ENCODE results near the gene SOX1. TPM values are rescaled to one million over a fixed set of nuclear protein-coding genes. Genes with fewer than 3 reads are reported as not detected.

The SOX1 gene
- polyA plus RNA-seq, 1 of the 3 experiments (the other 2 are of a cell fraction), result not detected

- no peaks in the 10 kb centered on the region for H3K4me1 ChIP-seq (ENCODE audit: control insufficient read depth in 1 of 2, insufficient read depth in 2 of 2, low read depth in 1 of 2, low read length in 1 of 2)
- DNase-seq, result no peak
- H3K4me2 ChIP-seq, result no peak overlapping the region
- H2AFZ ChIP-seq (ENCODE audit: low read depth), result no peak overlapping the region
- H3K27ac ChIP-seq (ENCODE audit: low read depth in 2 of 2, low read length in 1 of 2), result no peak overlapping the region
- no peaks in the 10 kb centered on the region for H3K79me2 ChIP-seq (ENCODE audit: insufficient read depth)
- H3K9ac ChIP-seq, result no peak overlapping the region
- H3K27me3 ChIP-seq (ENCODE audit: insufficient read depth), result peaks cover 97% of the 10 kb centered on the region
- no peaks in the 10 kb centered on the region for H4K20me1 ChIP-seq (ENCODE audit: insufficient read depth)
- TF ChIP-seq EP300 (IDR thresholded peaks at IDR 0.05; ENCODE audit: borderline replicate concordance in 1 of 2, low read depth in 1 of 2, low read length in 1 of 2) (no peak), MAX (IDR thresholded peaks at IDR 0.05; ENCODE audit: low read depth) (no peak), ELF1 (IDR thresholded peaks at IDR 0.05) (no peak), NRF1 (IDR thresholded peaks at IDR 0.05; ENCODE audit: low read depth, low read length) (no peak), ZBTB33 (IDR thresholded peaks at IDR 0.05; ENCODE audit: borderline replicate concordance, low read depth) (no peak), GATA2 (CRISPR knock-in tag; IDR thresholded peaks at IDR 0.05) (no peak), RCOR1 (IDR thresholded peaks at IDR 0.05; ENCODE audit: low read length) (no peak), TCF12 (IDR thresholded peaks at IDR 0.05) (no peak), TEAD4 (IDR thresholded peaks at IDR 0.05; ENCODE audit: borderline replicate concordance, insufficient read depth) (no peak), PBX3 (IDR thresholded peaks at IDR 0.05) (no peak), RAD21 (IDR thresholded peaks at IDR 0.05; ENCODE audit: low read length) (no peak), IRF3 (IDR thresholded peaks at IDR 0.05; ENCODE audit: low read depth, low read length) (no peak)
- ChIA-PET POLR2A (no interaction called here), CTCF (interaction anchor here (0.6 kb wide), 1 partner anchor 12 kb away, joined by 4 read pairs; no protein-coding TSS in a partner anchor)
- no peaks in the 10 kb centered on the region for H3K36me3 ChIP-seq (replicated peaks in 1 of 2; ENCODE audit: control insufficient read depth in 1 of 2, insufficient read depth in 2 of 2, low read length in 1 of 2)
- WGBS (ENCODE audit: low lambda C conversion rate), result 0% methylated on average over 5 of the region's 11 CpGs
- no peaks in the 10 kb centered on the region for H3K9me3 ChIP-seq
- no peak overlapping the region for H3K4me3 ChIP-seq (ENCODE audit: low read depth in 2 of 2, low read length in 1 of 2)
- H3F3A ChIP-seq (replicated peaks; ENCODE audit: insufficient read depth), result no peaks in the 10 kb centered on the region
- no peaks in the 10 kb centered on the region for H3K9me2 ChIP-seq
These were observed 8.5 kb upstream of the SOX1 start for GRCh38 chr13:112058519-112058873.

- Histone ChIP-seq H4K20me1 (ENCODE audit: insufficient read depth) (no peaks in the 10 kb centered on the region), H3K4me2 (no peak overlapping the region), H3K79me2 (ENCODE audit: insufficient read depth) (no peaks in the 10 kb centered on the region), H3K4me1 (ENCODE audit: control insufficient read depth in 1 of 2, insufficient read depth in 2 of 2, low read depth in 1 of 2, low read length in 1 of 2) (no peaks in the 10 kb centered on the region), H3K9me2 (no peaks in the 10 kb centered on the region), H3K9ac (no peak overlapping the region), H3F3A (replicated peaks; ENCODE audit: insufficient read depth) (no peaks in the 10 kb centered on the region), H3K36me3 (replicated peaks in 1 of 2; ENCODE audit: control insufficient read depth in 1 of 2, insufficient read depth in 2 of 2, low read length in 1 of 2) (no peaks in the 10 kb centered on the region), H2AFZ (ENCODE audit: low read depth) (no peak overlapping the region), H3K27ac (ENCODE audit: low read depth in 2 of 2, low read length in 1 of 2) (no peak overlapping the region), H3K4me3 (ENCODE audit: low read depth in 2 of 2, low read length in 1 of 2) (no peak overlapping the region), H3K9me3 (no peaks in the 10 kb centered on the region), H3K27me3 (ENCODE audit: insufficient read depth) (peaks cover 97% of the 10 kb centered on the region)
- POLR2A ChIA-PET, result no interaction called here
- TF ChIP-seq NRF1 (IDR thresholded peaks at IDR 0.05; ENCODE audit: low read depth, low read length) (no peak), SIN3A (IDR thresholded peaks at IDR 0.05; ENCODE audit: borderline replicate concordance, low read depth, low read length) (no peak), USF1 (IDR thresholded peaks at IDR 0.05; ENCODE audit: borderline replicate concordance, low read depth) (no peak), MAX (IDR thresholded peaks at IDR 0.05; ENCODE audit: low read depth) (no peak), ZBTB33 (IDR thresholded peaks at IDR 0.05; ENCODE audit: borderline replicate concordance, low read depth) (no peak), GATA2 (CRISPR knock-in tag; IDR thresholded peaks at IDR 0.05) (no peak), YY1 (IDR thresholded peaks at IDR 0.05; ENCODE audit: low read depth) (no peak), FOXM1 (IDR thresholded peaks at IDR 0.05; ENCODE audit: low read depth) (no peak)
- CTCF ChIA-PET, result interaction anchor here (0.6 kb wide), 1 partner anchor 12 kb away, joined by 4 read pairs; no protein-coding TSS in a partner anchor
- no peak for DNase-seq
- 11% methylated on average over 4 of the region's 5 CpGs for WGBS (ENCODE audit: low lambda C conversion rate)
These were observed 8.0 kb upstream of the SOX1 start for GRCh38 chr13:112058941-112059340.
